Activated CD8-positive, alpha-beta T cell treated with anti-CD3 and anti-CD28 coated beads, Interleukin-2, amount 10 ng/mL, durations not matched to agents 7 days and 5 days (primary cell): ENCODE measurements around the gene LTO1. TPM values are rescaled to one million over a fixed set of nuclear protein-coding genes. Genes with fewer than 3 reads are reported as not detected.

Experiments
- ATAC-seq: fragments of 150-1000 bp; cut with Tn5 transposase; one replicate; pipeline ENCODE4 v1.10.0; 2021; ENCODE audit warnings: moderate library complexity
- CTCF ChIA-PET: fragments of 350-600 bp; sonication (Branson Sonifier 250); formaldehyde crosslinking; loops from one replicate; lab custom pipeline; 2021; ENCODE audit warnings: antibody characterized with exemption; lab: Charles Lee
- POLR2A ChIA-PET: fragments of 350-600 bp; sonication (Branson Sonifier 250); formaldehyde crosslinking; loops from one replicate; lab custom pipeline; 2021; ENCODE audit warnings: antibody characterized with exemption; lab: Charles Lee
- DNase-seq: peaks from one replicate; pipeline ENCODE4 v3.0.0-alpha.2; 2020
- H3K27ac Mint-ChIP-seq: one replicate; pipeline ENCODE4 v1.8.0; 2021; ENCODE audit warnings: mild to moderate bottlenecking, mixed read lengths
- H3K27me3 Mint-ChIP-seq: one replicate; pipeline ENCODE4 v1.8.0; 2021; ENCODE audit warnings: low read depth, mixed read lengths
- H3K36me3 Mint-ChIP-seq: one replicate; pipeline ENCODE4 v1.8.0; 2021; ENCODE audit warnings: low read depth, mixed read lengths
- H3K4me1 Mint-ChIP-seq: one replicate; pipeline ENCODE4 v1.8.0; 2021; ENCODE audit warnings: low read depth, mixed read lengths
- H3K4me3 Mint-ChIP-seq: one replicate; pipeline ENCODE4 v1.8.0; 2021; ENCODE audit warnings: mild to moderate bottlenecking, mixed read lengths
- H3K9me3 Mint-ChIP-seq: one replicate; pipeline ENCODE4 v1.8.0; 2022; ENCODE audit warnings: mixed read lengths; ENCODE audit not compliant: insufficient read depth
- total RNA-seq, 2 experiments: library from RNA; stranded (reverse); gene quantifications; one replicate each; pipeline ENCODE4 v1.2.3, GENCODE V29; 2021

Gene LTO1, protein sequence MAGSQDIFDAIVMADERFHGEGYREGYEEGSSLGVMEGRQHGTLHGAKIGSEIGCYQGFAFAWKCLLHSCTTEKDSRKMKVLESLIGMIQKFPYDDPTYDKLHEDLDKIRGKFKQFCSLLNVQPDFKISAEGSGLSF
- 10 to 100 TPM; 21.0 to 23.0 TPM for total RNA-seq

DNA sequence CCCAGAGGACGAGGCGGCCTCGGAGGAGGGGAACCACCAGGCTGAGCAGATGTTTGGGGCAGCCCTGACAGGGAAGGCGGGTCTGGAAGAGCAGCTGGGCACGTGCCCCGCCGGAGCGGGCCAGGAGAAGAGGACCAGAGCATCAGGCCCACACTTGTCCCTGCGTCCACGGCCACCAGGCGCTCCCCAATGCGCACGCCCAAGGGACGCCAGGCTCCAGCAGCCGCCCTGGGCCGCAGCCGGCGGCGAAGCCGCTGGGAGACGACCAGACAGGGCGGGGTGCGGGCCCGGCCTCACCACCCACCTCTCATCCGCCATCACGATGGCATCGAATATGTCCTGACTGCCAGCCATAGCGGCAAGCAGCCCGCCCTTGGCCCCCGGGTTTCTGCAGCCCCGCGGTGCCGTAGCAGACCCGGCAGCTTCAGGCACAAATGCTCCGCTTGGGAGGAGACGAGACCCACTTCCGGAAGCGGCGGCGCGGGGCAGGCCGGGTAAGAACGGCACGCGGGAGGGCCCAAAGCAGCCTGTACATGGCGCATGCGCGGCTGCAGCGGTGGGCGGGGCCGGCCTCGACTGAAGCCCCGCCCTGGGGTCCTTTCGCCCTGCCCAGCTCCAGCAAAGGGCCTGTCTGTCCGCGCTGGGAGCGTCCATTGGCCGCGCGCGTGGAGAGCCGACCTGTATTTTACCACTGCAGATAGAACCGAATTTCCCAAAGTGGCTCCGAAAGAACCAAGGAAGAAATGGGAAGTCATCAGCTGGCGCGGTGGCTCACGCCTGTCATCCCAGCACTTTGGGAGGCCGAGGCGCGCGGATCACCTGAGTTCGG lies at the start of gene LTO1:
LTO1 (minus strand) TSS at position 468 of the 829 bp plus-strand sequence; CDS start at position 354, 114 bp downstream.
- Mint-ChIP-seq H3K27me3 (peaks cover 3% of the 10 kb centered on the region), H3K27ac (peak within 1 kb of the TSS; percentile 90), H3K4me3 (peak within 1 kb of the TSS; percentile 94), H3K36me3 (peaks cover 18% of the 10 kb centered on the region), H3K9me3 (no peaks in the 10 kb centered on the region), H3K4me1 (peaks cover 28% of the 10 kb centered on the region)
- ChIA-PET POLR2A (interaction anchor here (0.6 to 1.3 kb wide), 6 partner anchors 9 to 577 kb away, joined by 3 to 4 read pairs (median 3); partner anchors contain the start of gene FADD), CTCF (interaction anchor here (1.2 to 2.0 kb wide), 3 partner anchors 11 to 31 kb away, joined by 4 to 10 read pairs (median 6); no protein-coding TSS in a partner anchor)
- peak; percentile 96 for DNase-seq
- peak; percentile 93 for ATAC-seq

DNA sequence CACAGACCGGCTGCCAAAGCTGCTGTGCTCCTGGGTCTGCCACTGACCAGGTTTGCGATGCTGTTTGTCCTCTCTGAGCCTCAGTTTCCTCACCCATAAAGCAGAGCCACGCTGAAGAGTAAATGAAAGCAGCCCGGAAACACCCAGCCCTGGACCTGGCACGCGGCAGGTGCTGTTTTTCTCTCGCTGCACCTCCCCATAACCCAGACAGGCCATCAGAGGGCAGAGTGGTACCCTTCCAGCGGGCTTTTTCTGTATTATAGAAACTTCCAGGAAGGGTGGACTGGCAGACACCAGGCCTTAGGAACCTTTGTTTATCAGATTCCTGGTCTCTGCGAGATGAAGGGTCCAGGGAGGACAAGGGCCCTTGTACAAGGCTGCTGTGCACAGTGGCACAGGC lies 46.6 kb upstream of the LTO1 start:
- Mint-ChIP-seq H3K36me3 (no peaks in the 10 kb centered on the region), H3K27ac (no peak overlapping the region), H3K27me3 (peaks cover 53% of the 10 kb centered on the region), H3K4me3 (no peak overlapping the region), H3K9me3 (no peaks in the 10 kb centered on the region), H3K4me1 (no peaks in the 10 kb centered on the region)
- CTCF ChIA-PET, result interaction anchor here (0.7 kb wide), 1 partner anchor 15 kb away, joined by 3 read pairs; no protein-coding TSS in a partner anchor
- POLR2A ChIA-PET, result no interaction called here
- DNase-seq (no peak), ATAC-seq (no peak)

DNA sequence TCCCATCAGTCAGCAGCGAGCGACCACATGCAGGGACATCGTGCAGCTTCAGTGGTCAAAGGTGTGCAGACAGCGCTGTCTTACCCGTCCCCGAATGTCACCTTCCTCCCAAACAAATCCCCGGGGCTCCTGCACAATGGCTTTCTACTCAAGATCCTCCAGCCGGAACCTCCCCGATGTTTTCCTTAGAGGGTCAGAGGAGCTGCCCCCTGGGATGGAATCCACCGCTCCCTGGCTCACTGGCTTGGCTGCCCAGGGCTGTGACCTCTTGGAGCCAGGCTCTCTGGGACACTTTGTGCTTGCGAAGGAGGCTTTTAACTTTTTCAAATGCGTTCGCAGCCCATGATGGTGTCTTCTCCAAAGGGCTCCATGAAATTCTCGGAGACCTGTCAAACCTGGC lies 46.0 kb upstream of the LTO1 start:
- DNase-seq (no peak), ATAC-seq (no peak)
- H3K9me3 Mint-ChIP-seq, result no peaks in the 10 kb centered on the region
- POLR2A ChIA-PET, result no interaction called here
- H3K4me1 Mint-ChIP-seq, result no peaks in the 10 kb centered on the region
- H3K27ac Mint-ChIP-seq, result no peak overlapping the region
- H3K27me3 Mint-ChIP-seq, result peaks cover 54% of the 10 kb centered on the region
- no peak overlapping the region for H3K4me3 Mint-ChIP-seq
- CTCF ChIA-PET, result interaction anchor here (0.7 kb wide), 1 partner anchor 14 kb away, joined by 3 read pairs; no protein-coding TSS in a partner anchor
- H3K36me3 Mint-ChIP-seq, result no peaks in the 10 kb centered on the region

DNA sequence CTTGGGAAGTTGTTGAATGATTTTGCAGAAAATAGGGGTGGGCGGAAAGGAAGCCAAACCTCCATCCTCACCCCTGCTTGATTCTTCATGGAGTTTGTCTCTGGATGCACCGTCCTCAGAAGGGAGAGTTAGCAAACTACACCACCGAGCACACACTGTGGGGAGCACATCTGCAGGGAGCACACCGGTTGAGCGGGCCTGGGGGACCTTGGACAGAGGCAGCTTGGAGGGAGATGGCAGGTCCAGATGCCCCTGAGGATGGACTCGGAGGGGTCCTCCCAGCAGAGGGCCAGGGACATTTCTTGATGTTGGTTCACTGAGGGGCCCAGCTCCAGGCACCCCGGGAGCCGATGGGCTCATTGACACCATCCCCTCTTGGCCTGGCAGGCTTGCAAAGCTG lies 43.8 kb upstream of the LTO1 start:
- Mint-ChIP-seq H3K36me3 (no peaks in the 10 kb centered on the region), H3K27me3 (peaks cover 46% of the 10 kb centered on the region), H3K4me3 (no peak overlapping the region), H3K9me3 (no peaks in the 10 kb centered on the region), H3K4me1 (no peaks in the 10 kb centered on the region), H3K27ac (no peak overlapping the region)
- ATAC-seq, result no peak
- POLR2A ChIA-PET, result no interaction called here
- CTCF ChIA-PET, result no interaction called here
- DNase-seq, result no peak

DNA sequence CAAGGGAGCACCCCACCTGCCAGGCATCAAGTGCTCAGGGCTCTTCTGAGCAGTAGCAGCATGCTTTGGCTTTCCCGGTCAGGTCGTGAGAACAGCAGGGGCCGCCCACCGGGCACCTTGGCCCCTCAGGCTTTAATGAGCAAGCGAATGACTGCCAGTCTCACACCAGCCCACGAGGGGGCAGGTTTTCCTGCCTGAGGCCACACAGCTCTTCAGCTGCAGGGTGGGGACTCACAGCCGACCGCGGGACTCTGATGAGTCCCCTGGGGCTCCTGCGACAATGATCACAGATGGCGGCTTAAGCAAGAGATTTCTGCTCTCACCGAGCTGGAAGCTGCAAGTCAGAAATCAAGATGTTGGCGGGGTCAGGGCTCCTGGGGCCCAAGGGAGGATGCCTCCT lies 43.0 kb upstream of the LTO1 start:
- no peaks in the 10 kb centered on the region for H3K36me3 Mint-ChIP-seq
- peak; percentile 29 for DNase-seq
- no peaks in the 10 kb centered on the region for H3K4me1 Mint-ChIP-seq
- no peaks in the 10 kb centered on the region for H3K9me3 Mint-ChIP-seq
- H3K27ac Mint-ChIP-seq, result no peak overlapping the region
- ChIA-PET POLR2A (no interaction called here), CTCF (interaction anchor here (0.8 kb wide), 1 partner anchor 9 kb away, joined by 3 read pairs; no protein-coding TSS in a partner anchor)
- peak; percentile 36 for ATAC-seq
- H3K27me3 Mint-ChIP-seq, result peaks cover 43% of the 10 kb centered on the region
- no peak overlapping the region for H3K4me3 Mint-ChIP-seq

DNA sequence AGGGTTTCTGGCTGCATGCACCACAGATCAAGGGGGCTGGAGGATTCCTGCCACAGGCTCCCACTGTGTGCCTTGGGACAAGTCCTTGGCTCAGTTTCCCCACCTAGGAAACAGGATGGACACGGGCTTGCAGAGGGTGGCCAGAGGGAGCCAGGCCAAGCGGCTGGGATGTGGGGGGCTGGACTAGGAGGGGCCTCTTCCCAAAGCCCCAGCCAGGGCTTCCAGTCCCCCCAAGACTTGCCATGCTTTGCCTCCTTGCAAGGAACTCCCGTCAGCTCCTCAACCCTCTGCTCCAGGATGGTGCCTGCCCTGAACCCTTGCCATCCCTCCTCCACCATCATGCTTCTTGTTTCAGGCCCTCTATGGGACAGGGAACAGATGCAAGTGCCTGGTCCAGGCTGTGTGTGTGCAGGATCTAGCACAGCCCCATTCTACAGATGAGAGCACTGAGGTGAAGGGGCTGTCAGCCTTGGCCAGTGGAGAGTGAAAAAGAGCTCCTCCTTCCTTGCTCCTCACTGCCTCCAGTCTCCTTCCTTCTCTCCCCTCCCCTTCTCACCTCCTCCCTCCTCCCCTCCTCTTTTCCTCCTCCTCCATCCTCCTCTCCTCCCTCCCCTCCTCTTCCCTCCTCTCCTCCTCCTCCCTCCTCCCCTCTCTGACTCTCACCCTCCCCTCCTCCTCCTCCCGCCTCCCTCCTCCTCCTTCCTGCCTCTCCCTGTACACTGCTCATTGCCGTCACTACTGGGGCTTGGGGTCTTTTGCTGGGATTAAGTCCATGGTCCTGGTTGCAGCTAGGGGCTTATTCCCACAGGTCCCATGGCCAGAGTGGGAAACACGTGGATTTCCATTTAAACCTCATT lies 42.0 kb upstream of the LTO1 start:
- ChIA-PET CTCF (no interaction called here), POLR2A (no interaction called here)
- DNase-seq (no peak), ATAC-seq (no peak)
- H3K27me3 Mint-ChIP-seq, result peaks cover 36% of the 10 kb centered on the region
- no peaks in the 10 kb centered on the region for H3K9me3 Mint-ChIP-seq
- no peaks in the 10 kb centered on the region for H3K36me3 Mint-ChIP-seq
- no peak overlapping the region for H3K27ac Mint-ChIP-seq
- H3K4me3 Mint-ChIP-seq, result no peak overlapping the region
- H3K4me1 Mint-ChIP-seq, result peaks cover 6% of the 10 kb centered on the region

DNA sequence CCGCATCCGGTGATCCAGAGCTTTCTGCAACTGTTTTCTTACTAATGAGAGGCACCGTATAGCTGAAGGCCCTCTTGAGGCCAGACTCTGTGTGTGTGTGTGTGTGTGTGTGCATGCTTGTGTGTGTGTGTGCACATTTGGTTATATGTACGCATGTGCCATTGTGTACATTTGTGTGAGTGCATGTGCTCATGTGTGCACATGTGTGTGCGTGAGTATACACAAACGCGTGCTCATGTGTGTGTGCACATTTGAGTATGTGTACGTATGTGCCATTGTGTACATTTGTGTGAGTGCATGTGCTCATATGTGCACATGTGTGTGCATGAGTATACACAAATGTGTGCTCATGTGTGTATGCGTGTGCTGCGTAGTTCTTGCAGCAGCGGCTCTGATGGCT lies 40.9 kb upstream of the LTO1 start:
- ATAC-seq, result no peak

DNA sequence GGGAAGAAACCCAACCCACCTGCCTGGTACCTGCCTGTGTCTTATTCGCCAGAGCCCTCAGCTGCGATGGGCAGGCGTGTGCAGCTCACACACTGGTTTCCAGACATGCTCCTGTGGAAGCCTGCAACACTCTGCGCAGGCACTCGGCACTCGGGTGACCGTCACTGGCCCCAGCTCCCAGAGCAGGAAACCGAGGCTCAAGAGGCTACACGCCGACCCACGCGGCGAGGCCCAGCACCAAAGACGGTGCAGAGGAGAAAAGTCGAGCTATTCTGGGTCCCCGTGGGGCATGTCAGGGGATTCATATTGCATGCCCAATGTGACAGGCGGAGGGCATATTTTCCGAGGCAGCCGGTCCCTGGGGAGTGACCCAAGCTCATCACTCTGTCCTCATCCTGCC lies 40.3 kb upstream of the LTO1 start:
- Mint-ChIP-seq H3K27ac (no peak overlapping the region), H3K4me1 (peaks cover 13% of the 10 kb centered on the region), H3K36me3 (no peaks in the 10 kb centered on the region), H3K9me3 (no peaks in the 10 kb centered on the region), H3K4me3 (no peak overlapping the region), H3K27me3 (peaks cover 24% of the 10 kb centered on the region)
- ATAC-seq, result no peak
- ChIA-PET CTCF (interaction anchor here (0.9 kb wide), 1 partner anchor 48 kb away, joined by 3 read pairs; no protein-coding TSS in a partner anchor), POLR2A (no interaction called here)
- no peak for DNase-seq

More for the DNA sequence above, 40.9 kb upstream of the LTO1 start:
- Mint-ChIP-seq H3K27me3 (peaks cover 28% of the 10 kb centered on the region), H3K4me3 (no peak overlapping the region), H3K27ac (no peak overlapping the region), H3K9me3 (no peaks in the 10 kb centered on the region), H3K4me1 (peaks cover 13% of the 10 kb centered on the region), H3K36me3 (no peaks in the 10 kb centered on the region)
- DNase-seq, result no peak
- ChIA-PET CTCF (interaction anchor here (0.9 kb wide), 1 partner anchor 49 kb away, joined by 3 read pairs; no protein-coding TSS in a partner anchor), POLR2A (no interaction called here)

DNA sequence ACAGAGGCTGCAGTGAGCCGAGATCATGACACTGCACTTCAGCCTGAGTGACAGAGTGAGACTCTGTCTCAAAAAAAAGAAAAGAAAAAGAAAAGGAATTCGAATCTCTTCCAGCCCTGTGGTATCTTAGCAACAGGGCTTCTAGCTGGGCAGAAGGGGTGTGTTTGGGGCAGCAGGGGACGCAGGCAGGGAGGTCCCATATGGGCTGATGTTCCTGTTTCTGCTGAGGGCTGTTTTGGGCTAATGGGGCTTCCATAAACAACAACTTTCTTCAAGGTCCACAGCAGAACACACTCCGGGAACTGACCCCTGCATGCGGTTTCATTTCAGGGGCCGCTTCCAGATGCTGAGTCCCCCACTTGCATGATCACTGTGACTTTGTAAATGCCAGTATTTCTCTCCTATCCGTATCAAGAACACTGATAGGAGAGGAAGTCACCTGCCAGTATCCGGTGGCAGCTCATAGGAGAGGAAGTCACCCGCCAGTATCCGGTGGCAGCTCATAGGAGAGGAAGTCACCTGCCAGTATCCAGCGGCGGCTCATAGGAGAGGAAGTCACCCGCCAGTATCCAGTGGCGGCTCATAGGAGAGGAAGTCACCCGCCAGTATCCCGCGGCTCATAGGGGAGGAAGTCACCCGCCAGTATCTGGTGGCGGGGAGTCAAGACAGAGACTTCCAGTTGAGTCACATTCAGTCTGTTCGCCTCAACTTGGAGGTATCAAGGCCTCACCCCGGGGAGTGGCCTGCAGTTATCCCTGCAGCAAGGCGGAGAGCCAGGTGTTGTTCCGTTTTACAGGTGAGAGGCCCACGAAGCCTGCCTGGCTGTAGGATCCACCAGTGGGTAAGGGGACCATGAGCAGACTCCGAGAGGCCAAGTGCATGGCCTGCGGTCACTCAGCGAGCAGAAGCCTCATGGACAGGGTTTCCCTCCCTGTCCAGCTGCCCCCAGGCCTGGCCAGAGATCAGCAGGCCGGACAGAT lies 37.0 kb upstream of the LTO1 start:
- ATAC-seq, result peak; percentile 23

DNA sequence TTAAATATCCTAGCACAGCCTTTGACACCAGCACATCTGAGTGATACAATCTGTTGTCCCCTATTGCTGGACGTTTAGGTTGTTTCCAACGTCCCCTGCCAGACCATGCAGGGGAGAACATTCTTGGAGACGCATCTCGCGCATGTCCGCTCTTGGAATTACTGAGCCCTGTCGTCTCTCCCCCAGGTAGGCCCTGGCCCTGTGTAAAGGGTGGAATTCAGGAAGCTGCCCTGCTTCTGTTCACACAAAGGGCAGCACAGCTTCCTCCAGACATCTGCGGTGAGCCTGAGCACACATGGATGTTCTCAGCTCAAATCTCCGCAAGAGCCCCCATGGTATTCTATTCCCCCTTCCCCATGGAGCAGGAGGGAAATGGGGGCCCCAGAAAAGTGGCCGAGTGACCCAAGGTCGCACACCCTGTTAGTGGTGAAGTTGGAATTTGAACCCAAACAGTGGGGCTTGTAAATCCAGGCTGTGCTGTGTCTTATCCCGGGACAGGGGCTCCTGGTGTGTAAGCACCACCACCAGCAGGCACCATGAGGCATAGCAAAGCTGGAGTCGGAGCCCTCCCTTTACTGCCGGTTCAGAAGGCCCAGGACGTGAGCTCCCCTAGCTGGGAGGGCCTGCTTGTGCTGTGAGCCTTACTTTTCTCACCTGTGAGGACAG lies 33.7 kb upstream of the LTO1 start:
- CTCF ChIA-PET, result interaction anchor here (1.1 kb wide), 1 partner anchor 9 kb away, joined by 3 read pairs; no protein-coding TSS in a partner anchor
- POLR2A ChIA-PET, result no interaction called here
- no peak for ATAC-seq

More for the DNA sequence above, 37.0 kb upstream of the LTO1 start:
- no peaks in the 10 kb centered on the region for H3K9me3 Mint-ChIP-seq
- H3K27ac Mint-ChIP-seq, result peak overlapping the region; percentile 43
- DNase-seq, result peak; percentile 60
- peaks cover 12% of the 10 kb centered on the region for H3K27me3 Mint-ChIP-seq
- no peaks in the 10 kb centered on the region for H3K36me3 Mint-ChIP-seq
- no peak overlapping the region for H3K4me3 Mint-ChIP-seq
- CTCF ChIA-PET, result interaction anchor here (0.6 to 0.7 kb wide), 2 partner anchors 21 to 620 kb away, joined by 3 read pairs; no protein-coding TSS in a partner anchor
- POLR2A ChIA-PET, result no interaction called here
- H3K4me1 Mint-ChIP-seq, result peaks cover 13% of the 10 kb centered on the region

More for the DNA sequence above, 33.7 kb upstream of the LTO1 start:
- H3K4me1 Mint-ChIP-seq, result peaks cover 13% of the 10 kb centered on the region
- no peak overlapping the region for H3K4me3 Mint-ChIP-seq
- no peak overlapping the region for H3K27ac Mint-ChIP-seq
- no peaks in the 10 kb centered on the region for H3K9me3 Mint-ChIP-seq
- no peaks in the 10 kb centered on the region for H3K36me3 Mint-ChIP-seq
- peaks cover 32% of the 10 kb centered on the region for H3K27me3 Mint-ChIP-seq
- no peak for DNase-seq
